Glomerular visceral epithelial cell (primary cell): ENCODE data around the gene DCTN2.
A peak's percentile ranks its signal among the peaks of the same experiment; 100 is the strongest.
"Not testable (repeated sequence)": the region's sequence is repeated elsewhere in the genome, so short reads cannot be mapped to it uniquely, and the experiment has no call there.

Source experiments
- DNase-seq: peaks from one replicate; pipeline ENCODE4 v3.0.0-alpha.2; 2016; ENCODE audit errors: extremely low spot score

DCTN2 gene

DNA sequence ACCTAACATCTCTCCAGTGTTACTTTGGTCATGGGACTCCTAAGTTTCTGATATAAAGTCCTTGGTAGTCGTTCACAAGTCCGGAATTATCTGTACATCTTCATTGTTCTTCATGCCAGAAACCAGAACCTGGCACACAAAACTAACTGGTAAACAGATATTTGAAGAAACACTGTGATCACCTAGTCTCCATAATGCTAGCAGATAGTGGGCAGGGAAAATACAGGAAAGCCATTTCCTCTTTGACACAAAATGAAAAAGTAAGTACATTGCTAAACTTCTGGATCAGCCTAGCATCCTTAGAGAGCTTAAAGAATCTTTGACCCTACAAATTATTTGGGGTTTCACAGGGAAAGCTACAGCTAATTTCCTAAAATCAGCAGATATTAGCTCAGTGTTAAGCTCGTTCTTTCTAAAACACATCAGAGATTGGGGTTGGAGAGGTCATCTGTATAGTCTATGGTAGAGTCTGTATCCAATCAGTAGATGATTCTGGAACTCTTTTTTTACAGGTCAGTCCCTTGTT, 31.5 kb downstream of the DCTN2 start:
- DNase-seq, result no peak

- DNase-seq, result no peak
Observed at GRCh38 chr12:57514720-57515407, 32.1 kb downstream of the DCTN2 start.

DNA sequence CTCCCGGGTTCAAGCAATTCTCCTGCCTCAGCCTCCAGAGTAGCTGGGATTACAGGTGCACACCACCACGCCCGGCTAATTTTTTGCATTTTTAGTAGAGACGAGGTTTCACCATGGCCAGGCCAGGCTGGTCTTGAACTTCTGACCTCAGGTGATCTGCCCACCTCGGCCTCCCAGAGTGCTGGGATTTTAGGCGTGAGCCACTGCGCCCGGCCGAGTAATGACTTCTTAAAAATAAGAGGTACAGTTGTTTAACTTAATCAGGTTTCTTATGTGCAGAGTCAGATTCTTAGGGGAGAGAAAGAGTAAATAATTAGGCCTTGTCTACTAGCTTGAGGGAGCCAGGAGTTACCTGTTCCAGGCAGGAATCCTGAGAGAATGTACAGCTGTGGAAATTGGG, 32.7 kb downstream of the DCTN2 start:
- not testable (repeated sequence) for DNase-seq

DNA sequence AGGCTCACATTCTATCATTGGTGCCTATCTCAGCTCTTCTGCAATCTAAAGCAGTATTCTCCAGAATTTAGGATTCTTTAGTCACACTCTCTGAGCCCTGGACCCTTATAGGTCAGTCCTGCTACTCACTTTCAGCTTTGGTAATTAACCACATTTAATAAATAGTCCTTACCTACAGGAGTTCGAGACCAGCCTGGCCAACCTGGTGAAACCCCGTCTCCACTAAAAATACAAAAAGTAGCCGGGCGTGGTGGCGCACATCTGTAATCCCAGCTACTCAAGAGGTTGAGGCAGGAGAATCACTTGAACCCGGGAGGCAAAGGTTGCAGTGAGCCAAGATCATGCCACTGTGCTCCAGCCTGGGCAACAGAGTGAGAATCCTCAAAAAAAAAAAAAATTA, 33.3 kb downstream of the DCTN2 start:
- not testable (repeated sequence) for DNase-seq

DNA sequence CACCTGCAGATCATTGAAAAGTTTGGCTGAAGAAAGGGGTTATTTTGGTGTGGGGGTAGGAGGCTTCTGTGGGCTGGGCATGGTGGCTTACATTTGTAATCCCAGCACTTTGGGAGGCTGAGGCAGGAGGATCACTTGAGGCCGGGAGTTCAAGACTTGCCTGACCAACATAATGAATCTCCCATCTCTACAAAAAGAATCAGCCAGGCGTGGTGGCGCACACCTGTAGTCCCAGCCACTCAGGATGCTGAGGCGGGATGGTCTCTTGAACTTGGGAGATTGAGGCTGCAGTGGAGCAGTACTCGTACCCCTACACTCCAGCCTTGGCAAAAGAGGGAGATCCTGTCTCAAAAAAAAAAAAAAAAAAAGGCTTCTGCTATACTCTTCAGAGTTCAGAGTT, 33.7 kb downstream of the DCTN2 start:
- DNase-seq, result no peak

DNA sequence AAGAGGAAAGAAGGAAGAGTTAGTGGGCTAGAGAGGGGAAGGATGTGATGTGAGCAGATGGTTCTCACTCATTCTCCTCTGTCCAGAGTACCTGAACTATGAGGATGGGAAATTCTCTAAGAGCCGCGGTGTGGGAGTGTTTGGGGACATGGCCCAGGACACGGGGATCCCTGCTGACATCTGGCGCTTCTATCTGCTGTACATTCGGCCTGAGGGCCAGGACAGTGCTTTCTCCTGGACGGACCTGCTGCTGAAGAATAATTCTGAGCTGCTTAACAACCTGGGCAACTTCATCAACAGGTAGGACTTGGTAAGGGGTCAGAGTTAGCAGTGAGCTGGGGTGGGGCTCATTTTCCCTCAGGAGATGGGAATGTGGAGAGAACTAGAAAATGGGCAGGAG, 34.3 kb downstream of the DCTN2 start:
- no peak for DNase-seq

GRCh38 chr12:57511588-57512325, 35.2 kb downstream of the DCTN2 start:
- no peak for DNase-seq

DNA sequence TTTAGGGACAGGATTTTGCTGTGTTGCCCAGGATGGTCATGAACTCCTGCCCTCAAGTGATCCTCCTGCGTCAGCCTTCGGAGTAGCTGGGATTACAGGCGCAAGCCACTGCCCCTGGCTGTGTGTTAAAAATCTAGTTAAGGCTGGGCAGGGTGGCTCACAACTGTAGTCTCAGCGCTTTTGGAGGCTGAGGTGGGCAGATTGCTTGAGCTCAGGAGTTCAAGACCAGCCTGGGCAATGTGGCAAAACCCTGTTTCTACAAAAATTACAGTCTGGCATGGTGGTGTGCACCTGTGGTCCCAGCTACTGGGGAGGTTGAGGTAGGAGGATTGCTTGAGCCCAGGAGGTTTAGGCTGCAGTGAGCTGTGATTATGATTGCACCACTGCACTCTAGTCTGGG, 35.8 kb downstream of the DCTN2 start:
- no peak for DNase-seq

DNA sequence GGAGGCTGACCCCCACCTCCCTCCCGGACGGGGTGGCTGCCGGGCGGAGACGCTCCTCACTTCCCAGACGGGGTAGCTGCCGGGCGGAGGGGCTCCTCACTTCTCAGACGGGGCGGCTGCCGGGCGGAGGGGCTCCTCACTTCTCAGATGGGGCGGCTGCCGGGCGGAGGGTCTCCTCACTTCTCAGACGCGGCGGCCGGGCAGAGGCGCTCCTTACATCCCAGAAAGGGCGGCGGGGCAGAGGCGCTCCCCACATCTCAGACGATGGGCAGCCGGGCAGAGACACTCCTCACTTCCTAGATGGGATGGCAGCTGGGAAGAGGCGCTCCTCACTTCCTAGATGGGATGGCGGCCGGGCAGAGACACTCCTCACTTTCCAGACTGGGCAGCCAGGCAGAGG, 39.2 kb downstream of the DCTN2 start:
- DNase-seq, result not testable (repeated sequence)

- DNase-seq, result not testable (repeated sequence)
Observed at GRCh38 chr12:57506541-57506940, 40.5 kb downstream of the DCTN2 start.

DNA sequence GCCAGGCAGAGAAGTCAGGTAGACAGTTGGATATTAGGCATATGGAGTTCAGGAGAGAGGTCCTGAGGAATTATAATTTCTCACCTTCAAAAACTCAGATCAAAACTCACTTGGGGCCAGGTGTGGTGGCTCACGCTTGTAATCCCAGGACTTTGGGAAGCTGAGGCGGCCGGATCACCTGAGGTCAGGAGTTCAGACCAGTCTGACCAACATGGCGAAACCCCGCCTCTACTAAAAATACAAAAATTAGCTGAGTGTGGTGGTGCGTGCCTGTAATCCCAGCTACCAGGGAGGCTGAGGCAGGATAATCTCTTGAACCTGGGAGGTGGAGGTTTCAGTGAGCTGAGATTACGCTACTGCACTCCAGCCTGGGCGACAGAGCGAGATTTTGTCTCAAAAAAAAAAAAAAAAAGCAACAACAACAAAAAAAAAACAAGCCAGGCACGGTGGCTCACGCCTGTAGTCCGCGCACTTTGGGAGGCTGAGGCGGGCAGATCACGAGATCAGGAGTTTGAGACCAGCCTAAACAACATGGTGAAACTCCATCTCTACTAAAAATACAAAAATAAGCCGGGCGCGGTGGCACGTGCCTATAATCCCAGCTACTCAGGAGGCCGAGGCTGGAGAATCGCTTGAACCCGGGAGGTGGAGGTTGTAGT, 44.6 kb downstream of the DCTN2 start:
- not testable (repeated sequence) for DNase-seq

DNA sequence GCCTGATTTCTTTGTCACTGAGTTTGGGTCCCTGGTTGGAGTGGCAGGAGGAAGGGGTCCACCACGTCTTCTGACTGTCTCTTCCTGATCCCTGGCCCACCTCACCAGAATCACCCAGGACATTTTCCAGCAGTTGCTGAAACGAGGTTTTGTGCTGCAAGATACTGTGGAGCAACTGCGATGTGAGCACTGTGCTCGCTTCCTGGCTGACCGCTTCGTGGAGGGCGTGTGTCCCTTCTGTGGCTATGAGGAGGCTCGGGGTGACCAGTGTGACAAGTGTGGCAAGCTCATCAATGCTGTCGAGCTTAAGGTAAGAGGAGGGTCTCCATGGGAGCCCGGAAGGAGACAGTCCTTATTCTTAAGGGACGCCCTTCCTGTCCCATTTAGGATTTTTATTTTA, 46.8 kb downstream of the DCTN2 start:
- DNase-seq, result no peak

- DNase-seq, result no peak
Observed at GRCh38 chr12:57498571-57498970, 48.4 kb downstream of the DCTN2 start.

- DNase-seq, result no peak
Observed at GRCh38 chr12:57498132-57498502, 48.9 kb downstream of the DCTN2 start.

- no peak for DNase-seq
Observed at GRCh38 chr12:57497223-57498131, 49.5 kb downstream of the DCTN2 start.

DNA sequence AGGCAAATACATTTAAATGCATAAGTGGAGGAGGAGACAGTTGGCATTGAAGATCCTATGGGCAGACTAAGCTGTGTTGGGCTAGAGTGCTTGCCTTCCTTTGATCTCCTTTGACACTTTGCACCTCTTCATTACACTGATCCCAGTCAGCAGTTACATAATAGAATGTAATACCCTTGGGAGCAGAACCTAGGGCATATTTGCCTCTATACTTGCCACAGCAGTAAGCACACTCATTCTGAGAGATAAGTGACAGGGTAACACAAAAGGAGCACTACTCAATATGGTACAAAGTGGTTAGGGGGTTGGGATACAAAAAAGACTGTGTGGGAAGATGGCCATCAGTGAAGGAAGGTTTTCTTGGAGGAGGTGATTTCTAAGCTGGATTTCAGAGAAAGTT, 50.2 kb downstream of the DCTN2 start:
- DNase-seq, result no peak

DNA sequence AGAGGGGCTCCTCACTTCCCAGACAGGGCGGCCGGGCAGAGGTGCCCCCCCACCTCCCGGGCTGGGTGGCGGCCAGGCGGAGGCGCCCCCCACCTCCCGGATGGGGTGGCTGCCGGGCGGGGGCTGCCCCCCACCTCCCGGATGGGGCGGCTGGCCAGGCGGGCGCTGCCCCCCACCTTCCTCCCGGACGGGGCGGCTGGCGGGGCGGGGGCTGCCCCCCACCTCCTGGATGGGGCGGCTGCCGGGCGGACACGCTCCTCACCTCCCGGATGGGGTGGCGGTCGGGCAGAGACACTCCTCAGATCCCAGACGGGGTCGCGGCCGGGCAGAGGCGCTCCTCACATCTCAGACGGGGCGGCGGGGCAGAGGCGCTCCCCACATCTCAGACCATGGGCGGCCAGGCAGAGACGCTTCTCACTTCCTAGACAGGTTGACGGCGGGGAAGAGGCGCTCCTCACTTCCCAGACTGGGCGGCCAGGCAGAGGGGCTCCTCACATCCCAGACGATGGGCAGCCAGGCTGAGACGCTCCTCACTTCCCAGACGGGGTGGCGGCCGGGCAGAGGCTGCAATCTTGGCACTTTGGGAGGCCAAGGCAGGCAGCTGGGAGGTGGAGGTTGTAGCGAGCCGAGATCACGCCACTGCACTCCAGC, 51.8 kb downstream of the DCTN2 start:
- DNase-seq, result not testable (repeated sequence)

GRCh38 chr12:57491393-57492280, 55.4 kb downstream of the DCTN2 start:
- DNase-seq, result no peak

DNA sequence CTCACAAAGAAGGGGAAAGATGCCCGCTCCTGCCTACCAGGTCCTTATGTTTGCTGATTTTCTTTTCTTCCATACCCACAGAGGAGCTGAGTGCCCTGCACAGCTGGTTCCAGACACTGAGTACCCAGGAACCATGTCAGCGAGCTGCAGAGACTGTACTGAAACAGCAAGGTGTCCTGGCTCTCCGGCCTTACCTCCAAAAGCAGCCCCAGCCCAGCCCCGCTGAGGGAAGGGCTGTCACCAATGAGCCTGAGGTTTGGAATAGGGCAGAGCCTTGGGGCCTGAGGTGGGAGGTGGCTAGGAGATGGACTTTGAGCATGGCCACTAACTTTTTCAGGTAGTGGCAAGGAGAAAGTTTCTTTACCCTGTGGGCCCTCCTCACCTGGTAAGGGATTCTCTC, 56.9 kb downstream of the DCTN2 start:
- no peak for DNase-seq

GRCh38 chr12:57489157-57489641, 57.8 kb downstream of the DCTN2 start:
- peak; percentile 31 for DNase-seq
